GM04504 (cell line): ENCODE data around the gene OR4D9.

Experiments
- DNase-seq: peaks from one replicate; pipeline ENCODE4 v3.0.0-alpha.2; 2012; ENCODE audit warnings: low read depth

Gene OR4D9

DNA sequence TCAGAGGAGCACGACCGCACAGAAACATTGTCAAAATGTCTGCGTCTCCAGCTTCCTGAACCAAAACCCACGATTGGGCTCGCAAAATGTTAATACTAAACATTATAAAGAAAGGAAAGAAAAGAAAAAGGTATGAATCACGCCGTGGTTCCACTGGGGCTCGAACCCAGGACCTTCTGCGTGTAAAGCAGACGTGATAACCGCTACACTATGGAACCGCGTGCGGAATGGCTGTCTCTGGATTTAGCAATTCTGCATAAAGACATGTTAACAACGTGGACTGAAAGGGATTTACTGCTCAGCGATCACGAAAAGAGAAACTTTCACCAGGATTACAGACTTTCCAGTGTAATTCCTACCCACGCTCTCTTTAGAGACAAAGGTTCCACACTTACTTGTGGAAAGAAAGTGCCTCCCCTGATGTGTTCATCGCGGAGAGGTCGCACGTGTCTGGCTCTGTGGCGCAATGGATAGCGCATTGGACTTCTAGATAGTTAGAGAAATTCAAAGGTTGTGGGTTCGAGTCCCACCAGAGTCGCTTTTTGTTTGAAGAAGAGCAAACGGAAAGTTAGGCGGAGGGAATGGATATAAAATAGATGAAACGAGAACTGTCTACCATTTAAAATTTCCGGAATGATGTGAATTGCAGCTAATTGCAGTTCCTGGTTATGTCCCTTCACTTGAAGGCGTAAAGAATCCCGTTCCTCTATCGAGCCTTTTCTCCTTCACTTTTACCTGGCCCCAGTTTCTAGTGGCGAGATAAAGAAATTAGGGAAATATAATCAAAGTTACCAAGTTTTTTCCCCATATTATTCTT, 39.7 kb downstream of the OR4D9 start:
- peak; percentile 74 for DNase-seq

DNA sequence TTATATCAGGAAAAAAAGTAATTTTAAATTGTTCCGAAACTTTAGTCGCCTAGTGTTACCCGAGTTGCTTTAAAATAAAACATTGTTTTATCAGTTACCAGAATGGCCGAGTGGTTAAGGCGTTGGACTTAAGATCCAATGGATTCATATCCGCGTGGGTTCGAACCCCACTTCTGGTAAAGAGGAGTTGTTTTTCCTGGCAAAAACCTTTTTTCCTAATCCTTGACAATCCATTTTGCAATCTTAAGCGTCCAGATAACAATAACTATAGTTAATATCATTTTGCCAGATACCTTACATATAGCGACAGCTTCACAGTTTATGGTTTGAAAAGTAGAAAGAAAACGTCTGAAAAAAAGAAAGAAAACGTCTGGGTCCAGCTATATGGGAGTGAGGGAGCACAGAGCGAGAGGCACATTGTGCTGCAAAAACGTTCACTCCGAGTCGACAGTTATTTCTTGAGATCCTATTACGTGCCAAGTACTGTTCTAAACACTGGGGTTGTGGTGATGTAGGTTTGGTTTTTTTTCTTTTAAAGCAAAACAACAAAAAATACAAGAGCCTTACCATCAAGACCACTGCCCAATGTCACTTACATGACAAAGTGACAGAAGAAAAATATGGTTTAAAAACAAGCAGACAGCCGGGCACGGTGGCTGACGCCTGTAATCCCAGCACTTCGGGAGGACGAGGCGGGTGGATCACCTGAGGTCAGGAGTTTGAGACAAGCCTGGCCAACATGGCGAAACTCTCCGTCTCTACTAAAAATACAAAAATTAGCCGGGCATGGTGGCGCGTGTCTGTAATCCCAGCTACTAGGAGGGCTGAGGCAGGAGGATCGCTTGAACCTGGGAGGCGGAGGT, 40.6 kb downstream of the OR4D9 start:
- peak; percentile 44 for DNase-seq

DNA sequence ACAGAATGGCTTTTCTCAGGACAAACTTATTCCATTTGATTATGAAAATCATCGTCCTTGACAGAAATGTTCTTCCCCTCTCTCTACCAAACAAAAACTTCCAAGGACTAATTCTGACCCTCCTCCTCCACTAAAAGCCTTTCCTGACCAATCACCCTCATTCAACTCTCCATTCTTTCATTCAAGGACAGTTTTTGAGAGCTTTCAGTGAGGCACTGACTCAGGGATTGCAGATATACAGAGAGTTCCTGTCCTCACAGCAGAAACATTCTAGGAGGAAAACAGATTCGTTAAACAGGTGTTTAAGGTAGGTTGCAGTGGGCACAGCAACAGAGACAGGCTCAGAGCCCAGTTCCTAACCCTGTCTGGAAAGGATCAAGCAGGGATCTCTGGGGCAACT, 41.5 kb downstream of the OR4D9 start:
- DNase-seq: no peak

DNA sequence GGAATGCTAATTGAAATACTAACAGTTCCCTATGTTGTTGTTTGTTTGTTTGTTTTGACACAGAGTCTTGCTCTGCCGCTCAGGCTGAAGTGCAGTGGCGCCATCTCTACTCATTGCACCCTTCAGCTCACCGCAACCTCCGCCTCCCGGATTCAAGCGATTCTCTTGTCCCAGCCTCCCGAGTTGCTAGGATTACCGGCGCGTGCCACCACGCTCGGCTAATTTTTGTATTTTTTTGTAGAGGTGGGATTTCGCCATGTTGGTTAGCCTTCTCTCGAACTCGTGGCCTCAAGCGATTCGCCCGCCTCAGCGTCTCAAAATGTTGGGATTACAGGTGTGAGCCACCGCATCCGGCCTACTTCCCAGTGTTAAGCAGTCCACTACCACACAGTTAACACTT, 42.0 kb downstream of the OR4D9 start:
- no peak for DNase-seq

DNA sequence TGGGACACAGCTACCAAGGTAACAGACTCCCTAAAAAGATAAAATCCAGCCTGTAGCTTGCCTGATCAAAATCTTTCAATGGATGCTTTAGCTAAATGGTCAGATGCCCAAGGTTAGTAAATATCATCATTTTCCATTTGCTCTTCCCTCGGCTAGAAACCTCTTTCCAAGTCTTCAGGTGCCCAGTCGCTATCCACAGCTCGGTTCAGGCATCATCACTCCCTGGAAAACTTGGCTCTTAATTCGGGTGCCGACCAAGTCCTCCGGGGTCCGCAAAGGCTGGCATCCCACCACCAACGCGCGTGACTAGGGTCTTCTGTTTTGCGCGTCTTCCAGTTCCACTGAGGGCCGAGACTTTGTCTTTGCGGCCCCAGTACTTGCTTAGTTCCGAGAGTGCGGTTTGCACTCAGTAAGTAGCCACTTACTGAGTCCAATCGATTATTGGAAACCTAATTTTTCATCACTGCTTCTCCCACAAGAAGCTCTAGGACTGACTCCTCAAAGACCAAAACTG, 44.3 kb downstream of the OR4D9 start:
- DNase-seq: no peak

DNA sequence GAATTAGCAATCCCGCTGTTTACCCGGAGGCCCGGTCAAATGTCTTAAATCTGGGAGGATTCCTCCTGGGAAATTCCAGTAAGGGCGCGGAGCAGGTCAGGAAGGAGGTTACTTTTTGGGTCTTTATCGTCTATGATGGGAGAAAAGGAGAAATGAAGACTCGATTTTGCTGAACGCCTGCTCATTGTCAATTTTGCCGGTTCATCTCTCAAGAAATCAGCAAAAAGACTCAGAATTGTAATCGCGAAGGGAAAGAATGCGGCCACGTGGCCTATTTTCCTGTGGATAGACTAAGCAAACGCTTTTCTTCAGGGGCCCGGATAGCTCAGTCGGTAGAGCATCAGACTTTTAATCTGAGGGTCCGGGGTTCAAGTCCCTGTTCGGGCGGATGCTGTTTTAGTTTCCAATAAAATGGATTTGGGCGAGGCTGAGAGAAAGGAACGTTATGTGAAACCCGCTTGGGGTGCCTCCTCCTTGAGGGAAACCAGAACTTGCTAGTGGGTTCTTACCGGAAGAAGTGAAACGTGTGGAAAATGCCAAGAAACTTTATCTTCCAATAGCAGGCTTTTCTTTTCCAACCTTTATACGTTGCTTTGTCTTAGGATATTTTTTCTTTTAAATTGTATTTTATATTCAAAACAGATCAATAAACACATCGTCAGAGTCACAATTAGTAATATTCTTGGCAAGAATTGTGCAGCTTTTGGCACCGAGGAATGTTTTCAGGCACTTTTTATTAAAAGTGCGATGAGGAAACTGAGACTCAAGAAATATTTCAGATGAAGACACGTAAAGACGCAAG, 45.0 kb downstream of the OR4D9 start:
- DNase-seq: peak; percentile 47

DNA sequence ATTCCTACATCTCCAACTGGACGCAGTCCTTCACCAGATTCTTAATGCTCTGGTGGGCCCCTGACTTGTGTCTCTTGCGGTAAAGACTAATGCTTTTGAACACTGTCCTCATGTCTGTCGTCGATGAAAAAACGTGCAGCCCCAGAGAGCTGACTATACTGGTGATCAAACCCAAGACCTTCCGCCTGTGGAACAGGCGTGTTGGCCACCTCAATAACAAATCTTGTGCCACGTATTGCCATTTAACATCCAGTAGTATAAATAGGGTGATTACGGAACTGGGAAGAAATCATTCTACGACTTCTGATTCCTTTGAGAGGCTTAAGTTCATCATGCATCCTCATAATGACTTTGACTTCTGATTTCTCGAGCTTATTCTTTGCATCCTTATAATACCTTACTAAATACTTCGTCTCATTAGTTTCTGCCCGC, 45.6 kb downstream of the OR4D9 start:
- DNase-seq: no peak

DNA sequence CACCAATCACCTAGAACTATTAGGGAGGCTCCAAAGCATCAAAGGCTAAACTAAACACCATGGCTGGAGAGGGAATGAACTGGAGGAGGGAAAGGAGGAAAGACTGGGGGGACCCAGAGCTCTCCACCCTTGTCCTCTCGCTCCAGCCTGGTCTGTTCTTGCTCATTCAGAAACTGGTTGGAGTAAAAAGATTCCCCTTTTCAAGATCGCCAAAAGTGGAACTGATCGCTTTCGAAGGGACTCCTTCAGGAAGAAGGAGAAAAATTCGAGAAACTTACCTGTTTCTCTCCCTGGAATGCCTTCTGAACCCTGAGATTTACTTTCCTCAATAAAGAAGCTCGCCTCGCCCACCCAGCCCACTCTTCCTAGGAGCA, 46.9 kb downstream of the OR4D9 start:
- no peak for DNase-seq

DNA sequence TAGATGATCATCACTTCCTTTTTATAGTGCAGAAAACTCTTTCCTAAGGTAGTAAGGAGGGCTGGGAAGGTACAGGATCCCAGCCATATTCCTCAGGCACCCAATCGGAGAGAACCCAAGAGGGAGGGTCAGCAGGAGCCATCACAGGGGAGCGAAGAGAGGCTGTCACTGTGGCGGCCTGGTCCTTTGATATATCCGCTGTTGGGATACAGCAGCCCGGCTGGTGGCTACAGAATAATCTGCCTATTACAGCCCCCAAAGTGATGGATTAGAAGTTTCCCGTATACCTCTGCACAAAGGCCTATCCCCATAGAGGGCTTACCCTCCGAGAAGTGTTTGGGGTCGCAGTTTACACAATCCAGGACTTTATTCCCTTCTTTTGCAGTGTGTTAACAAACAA, 48.5 kb downstream of the OR4D9 start:
- DNase-seq: no peak

DNA sequence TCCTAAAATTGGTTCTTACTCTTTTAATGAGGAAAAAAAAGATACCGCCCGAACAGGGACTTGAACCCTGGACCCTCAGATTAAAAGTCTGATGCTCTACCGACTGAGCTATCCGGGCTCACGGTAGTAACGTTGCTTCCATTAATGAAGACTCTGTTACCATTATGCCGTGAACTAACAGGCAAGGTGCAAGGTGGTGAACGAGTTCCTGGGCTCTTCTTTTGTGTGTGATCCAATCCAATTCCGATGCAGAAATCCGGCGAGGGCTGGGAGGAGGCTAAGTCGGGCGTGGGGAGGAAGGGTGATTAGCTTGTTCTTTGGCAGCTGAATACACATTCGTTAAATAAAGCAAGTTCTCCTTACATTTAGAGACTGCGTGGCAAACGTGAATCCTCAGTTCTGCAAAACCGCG, 49.0 kb downstream of the OR4D9 start:
- peak; percentile 26 for DNase-seq

DNA sequence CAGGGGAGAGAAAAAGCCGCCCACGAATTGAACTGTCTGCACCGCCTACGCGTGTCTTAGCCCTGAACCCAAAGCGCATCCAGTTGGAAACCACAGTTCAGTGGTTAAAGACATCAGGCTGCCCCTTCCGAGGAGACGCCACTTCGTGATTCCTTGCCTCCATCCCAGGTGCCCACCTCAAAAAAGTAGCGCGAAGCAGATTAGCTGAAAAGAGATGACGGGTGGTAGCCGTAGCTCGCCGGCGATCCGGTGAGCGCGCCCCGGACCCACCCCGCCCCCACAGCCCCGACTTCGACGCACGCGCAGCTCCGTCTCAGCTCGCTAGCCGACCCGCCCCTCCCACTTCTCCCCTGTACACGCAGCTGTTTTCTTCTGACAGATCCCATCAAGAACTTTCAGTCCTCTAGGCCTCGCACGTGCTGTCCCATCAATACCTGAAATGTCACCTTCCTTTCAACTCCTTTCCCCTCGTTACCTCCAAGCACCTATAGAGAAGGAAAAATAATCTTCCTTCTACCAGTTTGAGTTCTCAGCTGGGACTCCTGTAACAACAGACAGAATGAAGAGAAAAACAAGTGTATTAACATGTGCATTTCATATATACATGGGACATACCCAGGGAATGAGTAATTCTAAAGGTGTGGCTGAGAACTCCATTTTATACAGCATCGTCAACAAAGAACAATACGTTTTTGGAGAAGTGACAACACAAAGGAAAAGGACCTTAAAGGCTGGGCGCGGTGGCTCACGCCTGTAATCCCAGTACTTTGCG, 49.5 kb downstream of the OR4D9 start:
- DNase-seq: peak; percentile 38

DNA sequence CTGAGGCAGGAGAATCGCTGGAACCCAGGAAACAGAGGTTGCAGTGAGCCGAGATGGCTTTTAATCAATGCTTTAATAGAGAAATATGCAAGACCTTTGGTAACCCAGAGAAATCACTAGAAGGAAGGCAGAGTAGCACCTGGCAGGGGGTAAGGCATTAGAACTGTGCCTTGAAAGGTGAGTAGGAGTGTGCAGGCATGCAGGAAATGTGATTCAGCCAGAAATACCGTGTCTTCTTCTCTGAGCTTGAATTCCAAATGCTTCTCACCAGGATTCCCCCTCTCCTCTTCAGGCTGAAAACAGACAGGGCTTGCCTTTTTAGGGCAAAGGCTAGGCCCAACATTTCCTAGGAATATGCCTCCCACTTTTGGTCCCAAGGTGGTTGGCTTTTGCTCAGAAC, 51.0 kb downstream of the OR4D9 start:
- no peak for DNase-seq
